Measurements from ENCODE around the gene SLBP.

DNA sequence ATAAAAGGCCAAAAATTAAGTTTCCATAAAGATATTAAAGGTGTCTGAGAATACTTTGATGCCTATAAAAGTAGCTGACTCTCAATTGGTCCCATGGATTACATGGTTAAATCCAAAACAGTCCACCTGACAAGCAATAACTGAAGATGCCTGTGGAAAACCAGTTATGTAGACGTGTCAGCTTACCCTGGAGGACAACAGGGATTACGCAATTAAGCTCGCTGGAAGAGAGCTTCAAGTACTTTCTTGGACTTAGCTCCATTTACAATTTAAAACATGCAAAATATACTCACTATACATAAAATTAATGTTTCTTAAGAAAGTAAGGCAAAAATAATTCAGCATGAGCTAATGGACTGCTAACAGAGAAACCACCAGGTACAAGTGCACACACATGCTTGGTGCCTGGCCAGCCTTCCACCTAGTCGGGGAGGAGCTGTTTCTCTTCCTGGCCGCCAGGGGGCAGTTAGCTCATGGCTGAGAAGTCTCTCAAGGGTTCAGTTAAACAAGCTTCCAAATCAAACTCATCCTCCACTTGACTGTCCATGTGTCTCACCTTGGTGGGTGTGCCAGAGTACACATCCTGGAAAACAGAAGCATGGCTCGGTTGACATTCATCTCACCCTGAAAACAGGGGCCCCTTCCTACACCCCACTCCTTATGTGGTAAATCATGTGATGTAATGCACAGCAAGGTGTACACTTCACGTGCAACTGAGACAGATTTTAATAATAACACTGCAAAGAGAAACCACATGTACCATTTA is 18.8 kb downstream of the SLBP start:
- TF ChIP-seq, protein P1, sequence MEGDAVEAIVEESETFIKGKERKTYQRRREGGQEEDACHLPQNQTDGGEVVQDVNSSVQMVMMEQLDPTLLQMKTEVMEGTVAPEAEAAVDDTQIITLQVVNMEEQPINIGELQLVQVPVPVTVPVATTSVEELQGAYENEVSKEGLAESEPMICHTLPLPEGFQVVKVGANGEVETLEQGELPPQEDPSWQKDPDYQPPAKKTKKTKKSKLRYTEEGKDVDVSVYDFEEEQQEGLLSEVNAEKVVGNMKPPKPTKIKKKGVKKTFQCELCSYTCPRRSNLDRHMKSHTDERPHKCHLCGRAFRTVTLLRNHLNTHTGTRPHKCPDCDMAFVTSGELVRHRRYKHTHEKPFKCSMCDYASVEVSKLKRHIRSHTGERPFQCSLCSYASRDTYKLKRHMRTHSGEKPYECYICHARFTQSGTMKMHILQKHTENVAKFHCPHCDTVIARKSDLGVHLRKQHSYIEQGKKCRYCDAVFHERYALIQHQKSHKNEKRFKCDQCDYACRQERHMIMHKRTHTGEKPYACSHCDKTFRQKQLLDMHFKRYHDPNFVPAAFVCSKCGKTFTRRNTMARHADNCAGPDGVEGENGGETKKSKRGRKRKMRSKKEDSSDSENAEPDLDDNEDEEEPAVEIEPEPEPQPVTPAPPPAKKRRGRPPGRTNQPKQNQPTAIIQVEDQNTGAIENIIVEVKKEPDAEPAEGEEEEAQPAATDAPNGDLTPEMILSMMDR (IDR thresholded peaks at IDR 0.05), result peak; percentile 83 to 93 (median 86)
- TF ChIP-seq POLR2A (IDR thresholded peaks at IDR 0.05), result no peak

Measured in adrenal gland (tissue), 5 donors.